Fibroblast of lung (primary cell): ENCODE measurements around the gene GTF3C1.

Source experiments
- CTCF ChIP-seq, 2 donors: IDR thresholded peaks in 1 of 2; conservative IDR thresholded peaks in 1 of 2; 1 replicate in 1 of 2; 2 replicates in 1 of 2; pipeline ENCODE4 v1.5.1; 2011 to 2012; ENCODE audit warnings: low read length in 2 of 2, control low read depth in 1 of 2, inconsistent platforms in 1 of 2, low read depth in 1 of 2, mild to moderate bottlenecking in 1 of 2
- EZH2 ChIP-seq: IDR thresholded peaks from 2 replicates; pipeline ENCODE4 v1.5.1; 2012; ENCODE audit warnings: low read length, control low read depth, mild to moderate bottlenecking; ENCODE audit errors: missing control alignments

DNA sequence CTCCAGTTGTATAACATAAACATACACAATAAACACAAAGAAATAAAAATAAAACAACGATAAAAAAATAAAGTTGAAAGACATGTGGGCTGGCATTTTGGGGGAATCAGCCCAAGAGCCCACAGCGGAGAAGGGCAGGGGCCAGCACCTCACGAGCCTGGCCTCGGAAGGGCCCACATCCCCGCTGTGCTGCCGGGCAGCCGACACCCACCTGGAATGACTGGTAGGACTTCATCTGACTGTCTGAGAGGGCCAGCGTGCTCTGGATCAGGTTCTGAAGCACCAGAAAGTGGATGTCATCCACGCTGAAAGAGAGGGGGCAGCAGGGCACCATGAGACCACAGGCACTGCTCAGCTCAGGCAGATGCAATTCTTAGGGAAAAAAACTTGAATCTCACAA, 73.5 kb downstream of the GTF3C1 start:
- TF ChIP-seq CTCF (conservative IDR thresholded peaks at IDR 0.05 in 1 of 2, IDR thresholded peaks at IDR 0.05 in 1 of 2; ENCODE audit: low read depth in 1 of 2, low read length in 2 of 2) (peak in 1 of 2 donors; percentile 10), EZH2 (no peak)
